Measurements from ENCODE around the gene ADGRL4.
"Not testable (repeated sequence)": the region's sequence is repeated elsewhere in the genome, so short reads cannot be mapped to it uniquely, and the experiment has no call there.

Gene ADGRL4

GRCh38 chr1:78972723-78973122 is 33.8 kb downstream of the ADGRL4 start:
- H3K36me3 ChIP-seq (ENCODE audit: insufficient read depth, low read length), result no peaks in the 10 kb centered on the region
- no peak overlapping the region for H3K4me3 ChIP-seq
- H3K9ac ChIP-seq (ENCODE audit: insufficient read length), result no peak overlapping the region
- H3K27ac ChIP-seq, result no peak overlapping the region
- TF ChIP-seq EZH2 (IDR thresholded peaks at IDR 0.05) (no peak), POLR2AphosphoS5 (IDR thresholded peaks at IDR 0.05; ENCODE audit: borderline replicate concordance, low read depth, low read length) (no peak), FOXP2 (optimal IDR thresholded peaks at IDR 0.05; ENCODE audit: control extremely low read depth, extremely low read length, insufficient read depth) (no peak)
- H3K9me3 ChIP-seq (ENCODE audit: low read depth, low read length), result no peaks in the 10 kb centered on the region
- DNase-seq (ENCODE audit: low read depth, low spot score), result no peak

- not testable (repeated sequence) for H3K27ac ChIP-seq; H3K36me3 ChIP-seq (ENCODE audit: insufficient read depth, low read length); H3K9ac ChIP-seq (ENCODE audit: insufficient read length); H3K9me3 ChIP-seq (ENCODE audit: low read depth, low read length); DNase-seq (ENCODE audit: low read depth, low spot score); H3K4me3 ChIP-seq
Observed at GRCh38 chr1:78967091-78967490, 39.4 kb downstream of the ADGRL4 start.

GRCh38 chr1:78958711-78959110 is 47.8 kb downstream of the ADGRL4 start:
- TF ChIP-seq FOXP2 (optimal IDR thresholded peaks at IDR 0.05; ENCODE audit: control extremely low read depth, extremely low read length, insufficient read depth), result no peak
- no peak for TF ChIP-seq EZH2 (IDR thresholded peaks at IDR 0.05)
- TF ChIP-seq POLR2AphosphoS5 (IDR thresholded peaks at IDR 0.05; ENCODE audit: borderline replicate concordance, low read depth, low read length), result no peak
- DNase-seq (ENCODE audit: low read depth, low spot score), result no peak
- Histone ChIP-seq H3K9ac (ENCODE audit: insufficient read length) (no peak overlapping the region), H3K36me3 (ENCODE audit: insufficient read depth, low read length) (no peaks in the 10 kb centered on the region), H3K27ac (no peak overlapping the region), H3K4me3 (no peak overlapping the region), H3K9me3 (ENCODE audit: low read depth, low read length) (no peaks in the 10 kb centered on the region)

DNA sequence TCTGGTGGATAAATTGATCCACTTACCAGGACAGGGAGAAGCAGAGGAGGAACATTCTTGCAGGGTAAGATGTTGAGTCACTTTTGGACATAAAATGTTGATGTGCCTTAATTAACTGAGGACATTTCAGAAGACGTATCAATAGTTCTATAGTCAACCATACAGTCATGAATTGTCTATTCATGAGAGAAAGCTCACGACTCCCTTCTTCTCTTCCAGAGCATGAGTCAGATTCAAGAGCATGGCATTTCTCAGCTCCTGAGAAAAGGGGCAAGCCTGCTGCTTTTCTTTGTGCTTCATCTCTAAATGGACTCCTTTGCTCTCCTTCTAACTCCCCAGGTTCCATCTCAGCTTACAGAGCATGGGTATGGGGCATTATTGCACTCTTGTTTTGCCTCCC is 55.7 kb downstream of the ADGRL4 start:
- no peak for DNase-seq (ENCODE audit: low read depth, low spot score)
- no peak overlapping the region for H3K27ac ChIP-seq
- no peak for TF ChIP-seq FOXP2 (optimal IDR thresholded peaks at IDR 0.05; ENCODE audit: control extremely low read depth, extremely low read length, insufficient read depth)
- TF ChIP-seq POLR2AphosphoS5 (IDR thresholded peaks at IDR 0.05; ENCODE audit: borderline replicate concordance, low read depth, low read length), result no peak
- no peak for TF ChIP-seq EZH2 (IDR thresholded peaks at IDR 0.05)

DNA sequence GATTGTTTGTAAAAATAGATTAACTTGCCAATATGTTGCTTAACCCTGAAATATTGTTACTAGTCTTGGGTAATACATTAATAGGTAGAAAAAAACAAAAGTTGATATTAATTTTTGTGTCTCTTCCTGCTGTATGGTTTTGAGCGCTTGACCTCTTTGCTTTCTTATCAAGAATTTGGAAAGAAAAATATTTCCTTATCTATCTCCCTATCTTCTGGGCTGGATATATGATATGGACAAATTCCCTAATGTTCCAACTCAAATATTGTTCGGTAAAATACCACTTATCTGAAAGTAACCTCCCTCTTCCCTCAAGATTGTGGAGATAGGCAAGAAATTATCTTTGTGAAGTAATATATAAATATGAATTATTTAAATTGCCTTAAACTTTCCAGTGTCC is 57.3 kb downstream of the ADGRL4 start:
- H3K9ac ChIP-seq (ENCODE audit: insufficient read length), result no peak overlapping the region
- no peak overlapping the region for H3K27ac ChIP-seq
- TF ChIP-seq EZH2 (IDR thresholded peaks at IDR 0.05) (no peak), POLR2AphosphoS5 (IDR thresholded peaks at IDR 0.05; ENCODE audit: borderline replicate concordance, low read depth, low read length) (no peak), FOXP2 (optimal IDR thresholded peaks at IDR 0.05; ENCODE audit: control extremely low read depth, extremely low read length, insufficient read depth) (no peak)
- DNase-seq (ENCODE audit: low read depth, low spot score), result no peak
- H3K4me3 ChIP-seq, result no peak overlapping the region
- H3K9me3 ChIP-seq (ENCODE audit: low read depth, low read length), result no peaks in the 10 kb centered on the region
- H3K36me3 ChIP-seq (ENCODE audit: insufficient read depth, low read length), result no peaks in the 10 kb centered on the region

More for the DNA sequence above, 55.7 kb downstream of the ADGRL4 start:
- Histone ChIP-seq H3K36me3 (ENCODE audit: insufficient read depth, low read length) (no peaks in the 10 kb centered on the region), H3K4me3 (no peak overlapping the region), H3K9ac (ENCODE audit: insufficient read length) (no peak overlapping the region), H3K9me3 (ENCODE audit: low read depth, low read length) (no peaks in the 10 kb centered on the region)

- H3K9me3 ChIP-seq (ENCODE audit: low read depth, low read length), result no peaks in the 10 kb centered on the region
- TF ChIP-seq FOXP2 (optimal IDR thresholded peaks at IDR 0.05; ENCODE audit: control extremely low read depth, extremely low read length, insufficient read depth) (no peak), EZH2 (IDR thresholded peaks at IDR 0.05) (no peak), POLR2AphosphoS5 (IDR thresholded peaks at IDR 0.05; ENCODE audit: borderline replicate concordance, low read depth, low read length) (no peak)
- no peak overlapping the region for H3K9ac ChIP-seq (ENCODE audit: insufficient read length)
- H3K36me3 ChIP-seq (ENCODE audit: insufficient read depth, low read length), result no peaks in the 10 kb centered on the region
- H3K4me3 ChIP-seq, result no peak overlapping the region
- DNase-seq (ENCODE audit: low read depth, low spot score), result no peak
- H3K27ac ChIP-seq, result no peak overlapping the region
Observed at GRCh38 chr1:78919150-78919549, 87.4 kb downstream of the ADGRL4 start.

- no peak overlapping the region for H3K27ac ChIP-seq
- TF ChIP-seq POLR2AphosphoS5 (IDR thresholded peaks at IDR 0.05; ENCODE audit: borderline replicate concordance, low read depth, low read length), result no peak
- TF ChIP-seq FOXP2 (optimal IDR thresholded peaks at IDR 0.05; ENCODE audit: control extremely low read depth, extremely low read length, insufficient read depth), result no peak
- no peak for TF ChIP-seq EZH2 (IDR thresholded peaks at IDR 0.05)
- H3K4me3 ChIP-seq, result no peak overlapping the region
- H3K9me3 ChIP-seq (ENCODE audit: low read depth, low read length), result no peaks in the 10 kb centered on the region
- no peak for DNase-seq (ENCODE audit: low read depth, low spot score)
- no peak overlapping the region for H3K9ac ChIP-seq (ENCODE audit: insufficient read length)
- no peaks in the 10 kb centered on the region for H3K36me3 ChIP-seq (ENCODE audit: insufficient read depth, low read length)
Observed at GRCh38 chr1:78918157-78918556, 88.4 kb downstream of the ADGRL4 start.

DNA sequence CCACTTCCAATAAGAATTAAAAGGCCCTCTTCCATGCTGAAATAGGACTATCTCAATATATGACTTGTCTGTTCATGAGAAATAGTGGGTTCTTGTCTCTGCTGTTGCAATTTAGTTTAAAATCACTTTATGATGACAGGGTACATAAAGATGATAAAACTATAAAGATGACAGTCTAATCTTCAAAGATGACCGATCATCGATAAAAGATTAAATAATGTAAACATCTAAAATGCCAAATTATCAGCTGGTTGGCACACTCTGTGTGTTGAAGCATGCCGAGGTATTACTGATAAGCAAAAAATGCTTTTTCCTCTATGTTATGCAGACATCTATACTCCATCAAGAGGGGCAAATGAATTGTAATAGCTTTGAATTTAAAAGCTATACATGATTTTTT is 89.5 kb downstream of the ADGRL4 start:
- no peak overlapping the region for H3K4me3 ChIP-seq
- H3K36me3 ChIP-seq (ENCODE audit: insufficient read depth, low read length), result no peaks in the 10 kb centered on the region
- no peak for DNase-seq (ENCODE audit: low read depth, low spot score)
- H3K9ac ChIP-seq (ENCODE audit: insufficient read length), result no peak overlapping the region
- no peak overlapping the region for H3K27ac ChIP-seq
- H3K9me3 ChIP-seq (ENCODE audit: low read depth, low read length), result no peaks in the 10 kb centered on the region
- TF ChIP-seq FOXP2 (optimal IDR thresholded peaks at IDR 0.05; ENCODE audit: control extremely low read depth, extremely low read length, insufficient read depth) (no peak), EZH2 (IDR thresholded peaks at IDR 0.05) (no peak), POLR2AphosphoS5 (IDR thresholded peaks at IDR 0.05; ENCODE audit: borderline replicate concordance, low read depth, low read length) (no peak)

DNA sequence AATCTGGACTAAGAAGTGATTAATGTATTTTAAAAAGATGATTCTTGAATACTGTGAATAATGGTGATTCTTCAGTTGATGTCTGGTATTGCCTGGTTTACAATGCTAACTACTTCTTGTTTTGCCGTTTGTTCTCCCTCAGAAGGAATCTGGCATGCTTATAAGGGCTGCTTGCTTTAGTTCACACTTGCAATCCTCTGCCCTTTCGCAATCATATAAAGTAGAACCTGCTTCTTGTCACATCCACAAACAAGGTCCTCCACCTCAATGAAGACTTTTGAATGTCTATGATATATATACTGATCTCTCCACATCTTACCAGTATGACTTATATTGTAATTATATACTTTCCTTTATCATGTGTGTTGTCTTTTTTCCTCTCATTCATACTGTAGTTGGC is 92.6 kb downstream of the ADGRL4 start:
- TF ChIP-seq EZH2 (IDR thresholded peaks at IDR 0.05), result no peak
- H3K4me3 ChIP-seq, result no peak overlapping the region
- H3K27ac ChIP-seq, result no peak overlapping the region
- H3K36me3 ChIP-seq (ENCODE audit: insufficient read depth, low read length), result no peaks in the 10 kb centered on the region
- DNase-seq (ENCODE audit: low read depth, low spot score), result no peak
- no peak overlapping the region for H3K9ac ChIP-seq (ENCODE audit: insufficient read length)
- no peaks in the 10 kb centered on the region for H3K9me3 ChIP-seq (ENCODE audit: low read depth, low read length)

All from SK-N-MC (cell line).